CMK (cell line): ENCODE data around the gene OR2D2.
"Not testable (repeated sequence)": the region's sequence is repeated elsewhere in the genome, so short reads cannot be mapped to it uniquely, and the experiment has no call there.

Source experiments
- DNase-seq: peaks from one replicate; pipeline ENCODE4 v3.0.0-alpha.2; 2010; ENCODE audit warnings: low read depth

The OR2D2 gene, protein sequence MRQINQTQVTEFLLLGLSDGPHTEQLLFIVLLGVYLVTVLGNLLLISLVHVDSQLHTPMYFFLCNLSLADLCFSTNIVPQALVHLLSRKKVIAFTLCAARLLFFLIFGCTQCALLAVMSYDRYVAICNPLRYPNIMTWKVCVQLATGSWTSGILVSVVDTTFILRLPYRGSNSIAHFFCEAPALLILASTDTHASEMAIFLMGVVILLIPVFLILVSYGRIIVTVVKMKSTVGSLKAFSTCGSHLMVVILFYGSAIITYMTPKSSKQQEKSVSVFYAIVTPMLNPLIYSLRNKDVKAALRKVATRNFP

DNA sequence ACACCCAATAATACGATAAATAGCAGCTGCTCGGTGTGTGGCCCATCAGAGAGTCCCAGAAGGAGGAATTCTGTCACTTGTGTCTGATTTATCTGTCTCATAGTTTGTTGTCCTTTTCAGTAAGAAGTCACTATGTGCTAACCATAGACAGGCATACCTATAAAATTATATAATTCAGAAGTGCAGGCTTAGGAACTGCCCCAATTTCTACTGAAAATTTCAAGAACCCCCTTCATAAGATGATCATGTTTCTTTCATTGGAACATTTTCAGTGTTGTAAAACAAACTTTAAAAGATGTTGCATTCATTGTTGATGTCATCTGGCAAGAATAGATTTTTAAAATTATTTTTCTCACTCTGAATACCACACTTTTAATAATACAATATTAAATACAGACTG lies at the start of gene OR2D2:
Gene OR2D2, minus strand, starts transcription at position 101 of the 400 bp plus-strand sequence. Its CDS starts 0 bp downstream, at position 101.
- DNase-seq: no peak

GRCh38 chr11:6941970-6942369 lies 49.7 kb upstream of the OR2D2 start:
- no peak for DNase-seq

DNA sequence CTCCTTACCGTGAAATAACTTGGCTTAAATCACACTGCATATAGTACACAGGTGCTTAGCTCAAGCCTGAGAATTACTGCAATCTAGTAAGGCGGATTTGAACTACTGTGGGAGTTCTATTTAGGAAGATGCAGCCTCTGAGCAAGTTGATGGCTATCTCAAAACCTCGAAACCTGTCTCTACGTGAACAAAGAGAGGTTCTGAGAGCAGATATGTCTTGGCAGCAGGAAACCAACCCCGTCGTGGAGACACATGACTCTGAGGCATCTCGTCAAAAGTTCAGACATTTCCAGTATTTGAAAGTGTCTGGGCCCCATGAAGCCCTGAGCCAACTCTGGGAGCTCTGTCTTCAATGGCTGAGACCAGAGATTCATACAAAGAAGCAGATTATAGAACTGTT lies 39.8 kb upstream of the OR2D2 start:
- DNase-seq: no peak

- no peak for DNase-seq
These were observed 38.9 kb upstream of the OR2D2 start for GRCh38 chr11:6931146-6931713.

GRCh38 chr11:6928916-6929315 lies 36.6 kb upstream of the OR2D2 start:
- no peak for DNase-seq

DNA sequence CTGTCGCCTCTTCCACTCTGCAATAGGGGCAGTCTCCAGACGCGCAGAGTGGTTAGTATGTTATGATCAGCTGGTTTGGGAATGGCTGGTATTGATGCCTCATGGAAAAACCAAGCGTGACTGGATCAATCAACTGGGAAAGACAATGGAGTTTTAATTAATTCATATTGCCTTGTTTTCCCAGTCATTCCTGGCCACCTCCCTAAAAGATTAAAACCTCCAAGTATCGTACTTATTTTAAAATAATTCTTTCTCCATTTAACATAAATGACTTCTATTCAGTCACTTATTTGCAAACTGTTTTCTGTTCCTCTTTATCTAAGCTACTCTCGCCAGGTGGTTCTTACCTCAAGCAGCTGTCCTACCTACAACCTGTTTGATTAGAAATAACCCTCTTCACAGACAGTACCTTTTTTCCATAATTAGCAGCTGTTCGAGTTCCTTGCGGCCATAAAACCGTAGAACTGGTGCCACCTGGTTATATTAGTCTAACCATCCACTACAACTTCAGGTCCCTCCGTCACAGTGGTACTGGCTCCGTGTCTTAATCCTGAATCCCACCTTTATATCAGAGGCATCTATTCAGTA lies 34.8 kb upstream of the OR2D2 start:
- DNase-seq: no peak

- no peak for DNase-seq
These were observed 34.1 kb upstream of the OR2D2 start, which contains the start of gene ZNF215 for GRCh38 chr11:6926208-6927029. TSS of gene ZNF215 (plus strand) at chr11:6926426. CDS start at chr11:6932273, 5,847 bp downstream.

DNA sequence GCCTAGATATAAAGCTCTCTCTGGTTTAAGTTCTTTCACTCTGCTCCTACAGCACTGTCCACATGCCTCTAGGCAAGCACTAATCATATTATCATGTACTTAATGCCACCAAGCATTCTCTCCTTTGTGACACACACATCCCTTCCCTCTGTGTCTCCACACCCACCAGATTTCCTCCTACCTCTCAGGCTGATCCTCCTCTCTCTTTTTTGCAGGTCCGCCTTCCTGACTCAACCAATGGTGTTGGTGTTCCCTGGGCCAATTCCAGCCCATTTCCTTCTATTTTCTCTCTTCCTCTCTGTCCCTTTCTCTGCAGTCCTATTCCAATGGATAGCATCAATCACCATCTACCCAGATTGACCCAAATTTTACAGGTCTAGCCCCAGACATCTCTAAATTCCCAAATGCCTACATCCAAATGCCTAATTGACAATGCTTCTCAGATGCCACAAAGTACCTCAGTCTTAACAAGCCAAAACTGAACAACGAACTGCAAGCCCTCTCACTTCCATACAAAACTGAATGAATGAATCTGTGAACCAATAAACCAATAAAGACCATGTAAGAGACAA lies 33.4 kb upstream of the OR2D2 start:
- DNase-seq: no peak

GRCh38 chr11:6925007-6925577 lies 32.8 kb upstream of the OR2D2 start:
- no peak for DNase-seq

DNA sequence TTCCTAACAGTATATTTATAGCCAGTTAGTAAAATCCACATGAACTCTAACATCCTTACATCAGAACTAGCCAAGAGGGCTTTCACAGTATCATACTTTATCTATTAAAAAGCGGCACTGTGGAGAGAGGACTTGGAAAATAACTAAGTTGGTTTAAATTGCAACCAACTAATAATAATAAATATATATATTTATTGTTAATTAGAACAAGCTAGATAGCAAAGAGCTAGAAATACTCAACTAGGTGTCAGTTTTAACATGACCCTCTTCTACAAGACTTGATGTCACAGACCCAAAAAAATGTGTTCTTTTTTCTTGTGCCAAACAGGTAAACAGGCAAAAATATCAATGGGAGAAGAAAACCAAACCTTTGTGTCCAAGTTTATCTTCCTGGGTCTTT lies 28.4 kb upstream of the OR2D2 start, which contains the start of gene OR2D3:
Gene OR2D3, plus strand, starts transcription at position 301 of the 400 bp plus-strand sequence. Its CDS starts 0 bp downstream, at position 301.
- DNase-seq: no peak

DNA sequence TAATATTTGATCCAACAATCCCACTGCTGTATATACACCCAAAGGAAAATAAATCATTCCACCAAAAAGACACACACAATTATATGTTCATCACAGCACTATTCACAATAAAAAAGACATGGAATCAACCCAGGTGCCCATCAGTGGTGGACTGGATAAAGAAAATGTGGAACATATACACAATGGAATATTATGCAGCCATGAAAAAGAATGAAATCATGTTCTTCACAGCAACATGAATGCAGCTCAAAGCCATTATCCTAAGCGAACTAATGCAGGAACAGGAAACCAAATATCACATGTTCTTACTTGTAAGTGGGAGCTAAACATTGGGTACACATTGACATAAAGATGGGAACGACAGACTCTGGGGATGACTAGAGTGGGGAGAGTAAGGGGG lies 27.4 kb upstream of the OR2D2 start:
- no peak for DNase-seq

DNA sequence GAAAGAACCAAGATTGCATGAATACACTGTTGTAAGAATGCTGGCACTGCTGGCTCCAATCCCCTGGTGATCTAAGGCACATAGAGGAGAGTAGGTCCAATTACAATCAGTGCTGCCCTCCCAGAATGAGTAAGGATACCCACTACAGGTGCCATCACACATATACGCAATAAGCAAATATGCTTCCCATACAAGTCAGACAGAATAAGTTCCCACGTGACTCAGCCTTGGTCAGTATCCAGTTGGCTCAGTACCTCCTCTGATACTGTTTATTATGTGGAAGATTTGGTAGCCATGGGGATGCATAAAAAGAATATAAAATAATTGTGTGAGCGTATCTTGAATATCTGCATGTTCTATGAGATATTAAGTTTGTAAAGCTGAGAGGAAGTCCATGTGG lies 19.6 kb upstream of the OR2D2 start:
- no peak for DNase-seq

GRCh38 chr11:6911378-6911777 lies 19.1 kb upstream of the OR2D2 start:
- no peak for DNase-seq

DNA sequence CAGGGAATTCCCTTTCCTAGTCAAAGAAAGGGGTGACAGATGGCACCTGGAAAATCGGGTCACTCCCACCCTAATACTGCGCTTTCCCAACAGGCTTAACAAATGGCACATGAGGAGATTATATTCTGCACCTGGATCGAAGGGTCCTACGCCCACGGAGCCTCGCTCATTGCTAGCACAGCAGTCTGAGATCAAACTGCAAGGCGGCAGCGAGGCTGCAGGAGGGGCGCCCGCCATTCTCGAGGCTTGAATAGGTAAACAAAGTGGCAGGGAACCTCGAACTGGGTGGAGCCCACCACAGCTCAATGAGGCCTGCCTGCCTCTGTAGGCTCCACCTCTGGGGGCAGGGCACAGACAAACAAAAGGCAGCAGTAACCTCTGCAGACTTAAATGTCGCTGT lies 12.5 kb upstream of the OR2D2 start:
- not testable (repeated sequence) for DNase-seq

DNA sequence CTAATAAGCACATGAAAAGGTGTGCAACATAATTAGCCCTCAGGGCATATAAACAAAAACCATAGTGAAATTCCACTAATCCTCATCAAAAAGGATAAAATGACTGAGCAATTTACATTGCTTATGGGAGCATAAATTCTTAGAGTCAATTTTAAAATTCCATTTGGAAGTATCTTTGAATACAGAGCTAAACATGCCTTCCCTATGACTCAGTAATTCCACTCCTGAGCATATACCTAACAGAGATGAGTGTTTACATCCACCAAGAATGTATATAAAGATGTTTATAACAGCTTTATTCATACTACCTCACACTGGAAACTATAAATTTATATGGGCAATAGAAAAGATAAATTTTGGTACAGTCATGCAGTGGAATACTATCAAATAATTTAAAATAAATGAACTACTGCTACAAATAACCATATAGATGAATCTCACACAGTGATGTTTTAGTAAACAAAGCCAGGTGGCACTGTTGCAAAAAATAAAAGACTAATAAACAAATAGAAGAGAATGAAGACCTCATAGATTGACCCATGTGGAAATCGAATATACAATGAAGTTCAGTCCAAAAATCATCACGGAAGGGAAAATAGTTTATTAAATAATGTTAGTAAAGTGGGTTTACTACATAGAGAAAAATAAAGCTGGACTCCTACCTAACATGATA lies 8.2 kb upstream of the OR2D2 start:
- no peak for DNase-seq

DNA sequence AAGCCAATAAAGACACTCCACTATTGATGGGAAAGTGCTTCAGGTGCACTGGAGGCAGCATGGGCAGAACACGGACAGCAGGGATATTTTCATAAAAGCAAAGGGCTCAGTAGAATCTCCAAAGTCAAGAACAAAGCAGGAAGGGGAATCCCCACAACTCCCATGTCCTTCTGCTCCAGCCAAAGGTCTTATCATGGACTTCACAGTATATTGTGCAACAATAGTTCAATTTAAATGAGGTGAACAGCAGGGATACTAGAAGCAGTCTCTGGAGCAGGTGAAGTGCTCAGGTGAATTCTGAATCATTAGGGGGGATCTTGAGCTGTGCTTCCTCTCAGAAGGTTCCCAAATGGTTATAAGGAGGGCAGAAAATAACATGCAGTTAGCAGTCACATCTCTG lies 6.6 kb upstream of the OR2D2 start:
- DNase-seq: no peak

- no peak for DNase-seq
These were observed 2.7 kb upstream of the OR2D2 start for GRCh38 chr11:6895010-6895409.

GRCh38 chr11:6894097-6894496 lies 1.8 kb upstream of the OR2D2 start:
- no peak for DNase-seq

GRCh38 chr11:6889835-6890234 lies 2.5 kb downstream of the OR2D2 start:
- DNase-seq: no peak

GRCh38 chr11:6888830-6889229 lies 3.5 kb downstream of the OR2D2 start:
- no peak for DNase-seq

DNA sequence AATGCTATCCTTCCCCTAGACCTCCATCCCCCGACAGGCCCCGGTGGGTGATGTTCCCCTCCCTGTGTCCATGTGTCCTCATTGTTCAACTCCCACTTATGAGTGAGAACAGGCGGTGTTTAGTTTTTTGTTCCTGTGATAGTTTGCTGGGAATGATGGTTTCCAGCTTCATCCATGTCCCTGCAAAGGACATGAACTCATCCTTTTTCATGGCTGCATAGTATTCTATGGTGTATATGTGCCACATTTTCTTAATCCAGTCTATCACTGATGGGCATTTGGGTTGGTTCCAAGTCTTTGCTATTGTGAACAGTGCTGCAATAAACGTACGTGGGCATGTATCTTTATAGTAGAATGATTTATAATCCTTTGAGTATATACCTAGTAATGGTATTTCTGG lies 4.6 kb downstream of the OR2D2 start:
- DNase-seq: not testable (repeated sequence)
